Breast epithelium (tissue), 3 donors: ENCODE results near the gene SPATC1L.

ENCODE experiments used
- CTCF ChIP-seq, 3 donors: fragments of 450-650 bp; IDR thresholded peaks; one replicate each; pipeline ENCODE4 v1.5.1; 2016 to 2017; ENCODE audit warnings: antibody characterized with exemption in 3 of 3, mild to moderate bottlenecking in 3 of 3, moderate library complexity in 3 of 3
- POLR2AphosphoS5 ChIP-seq, 3 donors: sonication (generic); formaldehyde crosslinking; IDR thresholded peaks; one replicate each; pipeline ENCODE4 v1.6.1; 2017; ENCODE audit warnings: antibody characterized with exemption in 3 of 3

GRCh38 chr21:46216132-46216747 lies 32.0 kb upstream of the SPATC1L start:
- TF ChIP-seq CTCF (IDR thresholded peaks at IDR 0.05) (no peak), POLR2AphosphoS5 (IDR thresholded peaks at IDR 0.05) (no peak)
